ENCODE data around the gene UBFD1. TPM values are rescaled to one million over a fixed set of nuclear protein-coding genes. Genes with fewer than 3 reads are reported as not detected.
"Not testable (repeated sequence)": the region's sequence is repeated elsewhere in the genome, so short reads cannot be mapped to it uniquely, and the experiment has no call there.

Gene UBFD1
- total RNA-seq, 1 experiment from 2014 or later, result 49.1 TPM

DNA sequence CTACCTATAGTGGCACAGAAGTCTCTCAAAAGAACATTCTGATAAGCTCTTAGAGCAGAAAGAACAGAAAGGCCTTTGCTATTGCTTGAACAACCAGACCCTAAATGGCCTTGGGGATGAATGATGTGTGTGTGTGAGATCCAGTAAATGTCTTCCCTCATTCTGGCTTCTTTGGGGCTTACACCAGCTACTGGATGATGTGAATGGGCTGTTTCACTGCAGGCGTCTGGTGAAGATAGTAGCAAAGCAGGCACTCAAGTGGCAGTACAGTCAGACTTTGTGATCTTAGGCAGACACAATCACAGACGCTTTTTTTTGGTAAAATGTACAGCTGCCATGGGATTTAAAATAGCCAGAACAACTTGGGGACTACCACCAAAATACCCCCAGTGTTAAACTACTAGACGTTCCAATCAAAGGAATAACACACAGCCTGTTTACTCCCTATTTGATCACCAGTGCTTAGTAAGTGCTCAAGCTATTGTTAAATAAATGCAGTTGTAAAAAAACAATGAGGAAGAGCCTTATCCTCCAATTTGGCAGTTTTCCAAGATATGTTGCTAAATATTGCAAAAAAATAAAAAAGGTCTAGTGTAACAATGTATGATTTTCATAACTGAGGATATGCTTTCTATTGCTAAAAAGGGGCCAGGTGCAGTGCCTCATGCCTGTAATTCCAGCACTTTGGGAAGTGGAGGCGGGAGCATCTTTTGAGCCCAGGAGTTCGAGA is 20.7 kb downstream of the UBFD1 start:
- H3K9me3 Mint-ChIP-seq (ENCODE audit: unreplicated experiment), result no peaks in the 10 kb centered on the region
- H3K4me3 Mint-ChIP-seq (ENCODE audit: unreplicated experiment), result no peak overlapping the region
- DNase-seq (ENCODE audit: unreplicated experiment), result peak; percentile 30
- no peaks in the 10 kb centered on the region for H3K4me1 Mint-ChIP-seq (ENCODE audit: insufficient read depth, unreplicated experiment)
- TF ChIP-seq CTCF (IDR thresholded peaks at IDR 0.05; ENCODE audit: unreplicated experiment), result no peak
- POLR2A ChIA-PET, result interaction anchor here (0.7 to 1.1 kb wide), 3 partner anchors 14 to 24 kb away, joined by 3 to 4 read pairs (median 4); no protein-coding TSS in a partner anchor
- H3K36me3 Mint-ChIP-seq (ENCODE audit: insufficient read depth, unreplicated experiment), result peaks cover 58% of the 10 kb centered on the region
- CTCF ChIA-PET, result interaction anchor here (0.6 to 1.0 kb wide), 2 partner anchors 60 to 1002 kb away, joined by 3 read pairs; no protein-coding TSS in a partner anchor
- BruUV-seq (replicated peaks), result TSS peak; percentile 10
- intact Hi-C loops (cut with micrococcal nuclease), result no loop called here
- H3K27me3 Mint-ChIP-seq (ENCODE audit: insufficient read depth, unreplicated experiment), result no peaks in the 10 kb centered on the region
- H3K27ac Mint-ChIP-seq (ENCODE audit: low read depth, unreplicated experiment), result no peak overlapping the region

DNA sequence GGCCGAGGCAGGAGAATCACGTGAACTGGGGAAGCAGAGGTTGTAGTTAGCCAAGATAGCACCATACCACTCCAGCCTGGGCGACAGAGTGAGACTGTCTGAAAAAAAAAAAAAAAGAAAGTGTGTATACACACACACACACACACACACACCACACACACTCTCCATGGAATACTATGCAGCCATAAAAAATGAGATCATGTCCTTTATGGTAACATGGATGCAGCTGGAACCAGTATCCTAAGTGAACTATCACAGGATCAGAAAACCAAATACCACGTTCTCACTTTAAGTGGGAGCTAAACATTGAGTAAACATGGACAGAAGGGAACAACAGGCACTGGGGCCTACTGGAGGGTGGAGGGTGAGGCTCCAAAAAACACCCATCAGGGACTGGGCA is 21.8 kb downstream of the UBFD1 start:
- intact Hi-C loops (cut with micrococcal nuclease), result no loop called here
- CTCF ChIA-PET, result no interaction called here
- Mint-ChIP-seq H3K4me1 (ENCODE audit: insufficient read depth, unreplicated experiment) (no peaks in the 10 kb centered on the region), H3K4me3 (ENCODE audit: unreplicated experiment) (no peak overlapping the region), H3K9me3 (ENCODE audit: unreplicated experiment) (no peaks in the 10 kb centered on the region), H3K27me3 (ENCODE audit: insufficient read depth, unreplicated experiment) (no peaks in the 10 kb centered on the region), H3K27ac (ENCODE audit: low read depth, unreplicated experiment) (no peak overlapping the region), H3K36me3 (ENCODE audit: insufficient read depth, unreplicated experiment) (peaks cover 68% of the 10 kb centered on the region)
- POLR2A ChIA-PET, result interaction anchor here (0.7 kb wide), 1 partner anchor 11 kb away, joined by 3 read pairs; no protein-coding TSS in a partner anchor
- TF ChIP-seq CTCF (IDR thresholded peaks at IDR 0.05; ENCODE audit: unreplicated experiment), result no peak
- no TSS peak for BruUV-seq (replicated peaks)
- DNase-seq (ENCODE audit: unreplicated experiment), result no peak

DNA sequence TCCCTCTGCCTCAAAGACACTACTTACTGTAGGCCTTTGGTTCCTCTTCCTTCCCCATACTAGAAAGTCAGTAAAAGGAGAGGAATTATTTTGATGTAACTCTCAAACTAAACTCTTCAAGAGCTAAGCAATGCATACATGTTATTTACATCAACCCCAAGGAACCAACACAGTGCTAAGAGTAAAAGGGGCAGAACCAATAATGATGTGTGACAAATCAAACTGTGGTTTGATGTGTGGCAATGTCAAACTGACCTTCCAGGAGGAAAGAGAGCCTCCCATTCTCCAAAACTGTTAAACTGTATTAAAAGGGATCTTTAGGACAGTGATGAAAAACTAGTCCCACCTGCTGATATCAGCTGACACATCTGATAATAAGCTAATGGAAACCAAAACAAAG is 22.9 kb downstream of the UBFD1 start:
- Mint-ChIP-seq H3K9me3 (ENCODE audit: unreplicated experiment) (no peaks in the 10 kb centered on the region), H3K27me3 (ENCODE audit: insufficient read depth, unreplicated experiment) (no peaks in the 10 kb centered on the region), H3K4me3 (ENCODE audit: unreplicated experiment) (no peak overlapping the region), H3K4me1 (ENCODE audit: insufficient read depth, unreplicated experiment) (no peaks in the 10 kb centered on the region), H3K36me3 (ENCODE audit: insufficient read depth, unreplicated experiment) (peaks cover 78% of the 10 kb centered on the region), H3K27ac (ENCODE audit: low read depth, unreplicated experiment) (no peak overlapping the region)
- ChIA-PET CTCF (interaction anchor here (1.7 kb wide), 1 partner anchor 11 kb away, joined by 5 read pairs; no protein-coding TSS in a partner anchor), POLR2A (interaction anchor here (0.5 kb wide), 1 partner anchor 481 kb away, joined by 4 read pairs; no protein-coding TSS in a partner anchor)
- intact Hi-C loops (cut with micrococcal nuclease), result no loop called here
- no peak for DNase-seq (ENCODE audit: unreplicated experiment)
- no peak for TF ChIP-seq CTCF (IDR thresholded peaks at IDR 0.05; ENCODE audit: unreplicated experiment)
- BruUV-seq (replicated peaks), result no TSS peak

DNA sequence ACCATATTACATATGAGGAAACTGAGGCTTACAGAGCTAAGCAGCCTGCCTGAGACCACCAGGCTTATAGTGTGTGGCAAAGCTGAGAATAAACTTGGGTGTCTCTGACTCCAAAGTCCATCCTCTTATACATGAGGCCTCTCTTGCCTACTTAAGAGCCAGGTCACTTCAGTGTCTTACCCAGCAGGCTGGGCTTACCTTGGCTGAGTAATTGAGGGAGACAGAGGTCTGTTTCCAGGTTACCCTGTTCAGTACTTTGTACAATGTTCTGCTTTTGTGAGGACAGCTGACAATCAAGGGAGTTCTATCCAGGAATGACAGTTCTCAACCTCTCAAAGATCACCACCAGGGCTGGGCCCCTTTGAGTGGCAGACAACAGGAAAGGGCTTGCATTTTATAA is 24.2 kb downstream of the UBFD1 start:
- H3K4me3 Mint-ChIP-seq (ENCODE audit: unreplicated experiment), result no peak overlapping the region
- H3K27me3 Mint-ChIP-seq (ENCODE audit: insufficient read depth, unreplicated experiment), result no peaks in the 10 kb centered on the region
- no peaks in the 10 kb centered on the region for H3K9me3 Mint-ChIP-seq (ENCODE audit: unreplicated experiment)
- TF ChIP-seq CTCF (IDR thresholded peaks at IDR 0.05; ENCODE audit: unreplicated experiment), result no peak
- H3K27ac Mint-ChIP-seq (ENCODE audit: low read depth, unreplicated experiment), result no peak overlapping the region
- no TSS peak for BruUV-seq (replicated peaks)
- ChIA-PET POLR2A (interaction anchor here (1.2 kb wide), 1 partner anchor 59 kb away, joined by 3 read pairs; the partner anchor contains the start of gene PALB2), CTCF (interaction anchor here (0.6 to 1.7 kb wide), 5 partner anchors 9 to 98 kb away, joined by 3 to 5 read pairs (median 3); partner anchors contain the start of gene NDUFAB1)
- DNase-seq (ENCODE audit: unreplicated experiment), result no peak
- H3K36me3 Mint-ChIP-seq (ENCODE audit: insufficient read depth, unreplicated experiment), result peaks cover 87% of the 10 kb centered on the region
- intact Hi-C loops (cut with micrococcal nuclease), result no loop called here
- H3K4me1 Mint-ChIP-seq (ENCODE audit: insufficient read depth, unreplicated experiment), result no peaks in the 10 kb centered on the region

- H3K9me3 Mint-ChIP-seq (ENCODE audit: unreplicated experiment); DNase-seq (ENCODE audit: unreplicated experiment); POLR2A ChIA-PET; H3K27me3 Mint-ChIP-seq (ENCODE audit: insufficient read depth, unreplicated experiment); intact Hi-C loops (cut with micrococcal nuclease); BruUV-seq (replicated peaks); H3K4me1 Mint-ChIP-seq (ENCODE audit: insufficient read depth, unreplicated experiment); H3K27ac Mint-ChIP-seq (ENCODE audit: low read depth, unreplicated experiment); H3K4me3 Mint-ChIP-seq (ENCODE audit: unreplicated experiment): not testable (repeated sequence)
- CTCF ChIA-PET, result interaction anchor here (0.6 kb wide), 1 partner anchor 144 kb away, joined by 3 read pairs; no protein-coding TSS in a partner anchor
- peaks cover 92% of the 10 kb centered on the region for H3K36me3 Mint-ChIP-seq (ENCODE audit: insufficient read depth, unreplicated experiment)
Observed at GRCh38 chr16:23583271-23583670, 25.7 kb downstream of the UBFD1 start.
